Activated CD4-positive, alpha-beta T cell treated with anti-CD3 and anti-CD28 coated beads for 48 hours (primary cell): ENCODE measurements around the gene NUMB.

Source experiments
- DNase-seq: peaks from one replicate; pipeline ENCODE4 v3.0.0-alpha.2; 2020

NUMB gene

DNA sequence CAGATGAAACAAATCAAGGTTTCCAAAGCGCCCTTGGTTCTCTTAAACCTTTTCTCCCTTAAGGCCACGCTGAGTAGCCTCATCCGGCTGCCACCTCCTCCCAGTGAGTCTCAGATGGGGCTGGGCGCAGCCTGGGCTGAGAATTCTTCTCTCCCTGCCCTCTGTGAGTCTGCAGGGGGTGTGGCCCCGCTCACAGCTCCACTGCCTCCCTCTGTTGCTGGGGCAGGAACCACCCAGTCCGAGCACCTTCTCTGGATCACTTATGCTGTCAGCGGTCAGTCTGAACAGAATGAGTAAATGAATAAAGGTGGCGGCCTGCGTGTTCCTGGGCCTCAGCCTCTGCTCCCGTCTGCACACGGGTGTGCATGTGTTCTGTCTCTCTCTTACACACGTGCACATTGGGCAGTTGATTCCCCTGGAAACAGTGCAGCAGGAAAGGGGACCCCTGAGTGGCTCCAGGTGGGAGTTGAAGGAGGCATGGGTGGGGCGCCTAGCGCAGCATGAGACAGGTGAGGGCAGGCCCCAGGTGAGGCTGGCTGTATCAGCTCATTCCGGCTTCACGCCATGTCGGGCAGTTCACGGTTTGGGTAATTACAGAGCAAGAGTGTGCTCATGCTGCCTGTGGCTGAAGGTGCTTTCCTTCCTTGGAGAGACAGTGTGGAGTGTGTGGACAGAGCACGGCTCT, 216.7 kb downstream of the NUMB start:
- DNase-seq: no peak

DNA sequence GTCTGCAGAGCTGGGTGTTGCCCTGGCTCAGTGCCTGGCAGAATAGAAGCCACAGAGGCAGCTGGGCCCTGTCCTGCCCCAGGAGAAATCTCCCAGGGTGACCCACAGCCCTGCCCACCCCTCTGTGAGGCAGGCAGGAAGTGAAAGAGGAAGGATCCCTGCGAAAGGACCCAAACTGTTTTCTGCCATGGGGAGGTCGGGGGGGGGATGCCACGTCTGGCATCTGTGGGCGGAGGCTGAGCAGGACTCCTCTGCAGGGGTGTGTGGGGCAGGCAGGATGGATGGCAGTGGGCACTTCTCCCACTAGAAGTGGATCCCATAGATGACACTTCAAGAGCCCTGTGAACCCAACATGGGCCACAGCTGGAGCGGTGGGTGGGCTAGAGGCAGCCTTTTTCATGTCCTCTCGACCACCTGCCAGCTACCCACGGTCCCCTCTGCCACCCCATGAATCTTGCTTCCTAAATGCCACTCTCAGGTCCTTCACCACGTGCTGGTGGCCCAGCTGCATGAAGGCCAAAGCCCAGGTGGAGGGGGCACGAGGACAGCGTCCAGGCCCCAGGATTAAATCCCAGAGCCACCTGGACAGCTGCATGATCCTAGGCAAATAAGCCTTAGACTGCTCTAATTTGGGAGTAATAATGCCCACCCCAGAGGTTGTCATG, 217.4 kb downstream of the NUMB start:
- no peak for DNase-seq

DNA sequence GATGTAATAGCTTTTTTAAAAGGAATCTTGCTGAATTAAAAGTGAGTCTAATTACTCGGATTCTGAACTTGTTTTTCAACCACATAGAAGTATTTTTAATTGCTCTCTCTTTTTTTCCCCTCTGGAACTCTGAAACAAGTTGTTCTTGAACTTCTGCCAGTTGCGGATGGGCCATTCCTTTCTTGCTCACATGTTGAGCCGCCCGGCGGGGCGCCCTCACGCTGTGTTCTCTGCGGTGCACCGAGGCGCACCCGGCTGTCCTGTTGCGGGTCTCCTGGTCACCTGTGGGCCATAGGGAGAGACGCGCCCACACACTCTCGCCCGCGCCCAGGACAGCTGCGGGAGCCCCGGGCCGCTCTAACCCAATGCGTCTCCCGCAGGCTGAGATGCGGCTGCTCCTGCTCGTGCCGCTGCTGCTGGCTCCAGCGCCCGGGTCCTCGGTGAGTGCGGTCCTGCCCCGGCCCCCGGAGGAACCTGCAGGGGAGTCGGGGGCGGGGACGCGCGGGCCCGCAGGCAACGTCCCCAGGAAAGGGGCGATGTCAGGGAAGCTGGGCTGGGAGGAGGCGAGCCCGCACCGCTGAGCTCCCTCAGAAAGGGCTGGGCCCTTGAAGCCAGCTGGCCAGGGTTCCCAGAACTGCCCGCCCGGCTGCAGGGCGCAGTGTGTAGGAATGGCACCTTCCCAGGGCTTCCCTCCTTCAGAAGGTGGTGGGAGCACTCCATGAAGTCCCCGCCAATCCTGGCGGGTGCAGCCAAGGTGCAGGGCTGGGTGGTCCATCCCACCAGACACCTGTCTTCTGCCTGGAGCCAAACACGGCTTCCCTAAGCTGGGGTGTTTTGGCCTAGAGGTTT, 218.7 kb downstream of the NUMB start:
- no peak for DNase-seq

DNA sequence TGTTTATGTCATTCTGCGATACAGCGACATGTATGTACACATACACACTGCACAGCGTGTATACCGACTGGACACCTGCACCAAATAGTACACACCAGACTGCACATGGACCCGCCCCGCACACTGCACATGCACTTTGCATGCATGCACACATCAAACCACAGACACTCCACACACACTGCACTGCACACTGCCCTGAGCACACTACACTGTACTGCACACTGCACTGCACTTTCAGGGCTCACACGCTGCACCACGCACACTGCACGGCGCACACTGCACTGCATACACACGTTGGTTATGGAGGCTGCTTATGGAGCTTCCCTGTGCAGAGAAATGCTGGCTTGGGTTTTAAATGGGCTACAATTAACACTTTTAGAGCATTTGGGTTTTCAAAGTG, 219.4 kb downstream of the NUMB start:
- no peak for DNase-seq

DNA sequence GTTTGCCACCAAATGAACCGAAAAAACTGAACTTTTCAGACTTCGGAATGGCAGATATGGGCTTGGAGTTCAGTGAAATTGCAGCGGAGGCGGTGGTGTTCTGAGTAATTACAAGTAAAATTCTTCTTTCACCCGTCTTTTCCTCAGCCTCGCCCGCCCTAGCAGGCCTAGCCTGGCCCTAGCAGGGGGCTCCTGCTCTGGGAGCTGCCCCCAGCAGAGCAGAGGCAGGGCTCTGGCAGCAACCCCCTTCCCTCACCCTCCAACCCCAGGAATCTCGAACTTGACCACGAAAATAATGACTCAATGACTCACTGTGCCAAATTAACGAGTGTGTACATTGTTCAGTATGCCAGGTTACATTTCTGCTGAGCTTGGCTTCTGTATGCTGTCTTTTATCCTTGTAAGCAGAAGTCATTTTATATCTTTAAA, 219.9 kb downstream of the NUMB start:
- peak; percentile 28 for DNase-seq

DNA sequence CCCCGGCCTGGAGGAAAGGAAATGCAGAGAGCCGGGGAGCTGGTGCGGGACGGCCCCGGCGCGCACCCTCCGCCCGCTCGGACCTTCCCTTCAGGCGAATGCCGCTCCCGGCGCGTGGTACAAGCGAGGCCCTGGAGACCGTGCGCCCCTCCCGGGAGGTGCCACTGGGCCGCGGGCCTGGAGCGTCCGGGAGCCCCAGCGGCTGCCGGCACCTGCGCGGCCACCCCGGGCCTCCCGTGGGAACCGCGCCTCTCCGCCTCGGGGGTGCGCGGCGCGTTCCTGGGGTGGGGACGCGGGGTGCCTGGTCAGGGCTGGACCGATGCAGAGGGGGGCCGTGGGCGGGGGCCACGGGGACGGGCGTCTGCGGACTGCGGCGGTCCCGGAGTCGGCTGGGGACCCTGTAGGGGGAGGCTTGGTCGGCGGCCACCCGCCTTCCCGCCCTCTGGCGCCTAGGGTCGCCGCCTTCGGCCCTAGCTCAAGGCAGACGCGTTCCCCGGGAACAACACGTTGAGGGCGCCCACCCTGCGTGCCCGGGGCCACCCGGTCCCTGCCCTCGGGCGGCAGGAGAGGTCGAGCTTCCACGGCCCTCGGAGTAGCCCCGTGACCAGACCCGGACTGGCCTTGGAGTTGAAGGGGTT, 220.4 kb downstream of the NUMB start:
- no peak for DNase-seq

DNA sequence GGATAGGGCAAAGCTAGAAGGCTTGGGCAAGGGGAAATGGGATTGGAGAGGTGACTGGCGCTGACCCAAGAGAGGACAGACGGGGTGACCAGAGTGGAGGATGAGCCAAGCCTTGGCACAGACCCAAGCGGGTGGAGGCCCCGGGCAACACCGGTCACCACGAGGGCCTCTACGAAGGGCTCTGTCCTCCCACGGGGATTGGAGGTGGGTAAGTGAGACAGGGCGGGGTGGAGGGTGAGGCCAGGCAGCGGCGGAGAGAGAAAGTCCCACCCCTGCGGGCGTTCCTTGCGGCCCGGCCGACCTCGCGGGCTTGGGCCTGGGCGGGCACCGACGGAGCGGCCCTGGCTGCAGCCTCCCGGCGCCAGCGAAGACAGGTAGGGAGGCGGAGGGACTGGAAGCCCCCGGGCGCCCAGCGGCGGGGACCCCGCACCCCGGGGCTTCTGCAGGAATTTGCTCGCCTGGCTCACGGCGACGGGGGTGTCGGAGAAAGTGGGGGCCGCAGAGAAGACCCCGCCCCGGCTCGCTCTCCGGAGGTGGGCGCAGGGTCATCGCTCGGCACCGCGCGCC, 221.0 kb downstream of the NUMB start, which contains the start of gene PAPLN:
PAPLN (plus strand) TSS at position 288 of the 567 bp plus-strand sequence. CDS start 2,273 bp downstream, outside the sequence.
- DNase-seq: no peak

DNA sequence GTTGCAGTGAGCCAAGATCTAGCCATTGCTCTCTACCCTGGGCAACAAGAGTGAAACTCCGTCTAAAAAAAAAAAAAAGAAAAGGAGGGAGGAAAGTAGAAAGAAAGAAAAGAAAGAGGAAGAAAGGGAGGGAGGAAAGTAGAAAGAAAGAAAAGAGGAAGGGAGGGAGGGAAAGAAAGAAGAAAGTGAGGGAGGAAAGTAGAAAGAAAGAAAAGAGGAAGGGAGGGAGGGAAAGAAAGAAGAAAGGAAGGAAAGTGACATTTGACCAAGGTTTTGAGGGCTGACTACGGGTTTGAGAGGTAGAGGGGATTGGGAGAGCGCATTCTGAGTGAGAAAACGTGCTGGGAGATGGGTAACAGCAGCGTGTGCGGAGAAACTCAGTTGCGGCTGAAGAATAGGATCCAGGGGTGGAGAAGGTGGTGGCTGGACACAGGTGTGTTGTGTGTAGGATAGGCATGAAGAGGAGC, 221.6 kb downstream of the NUMB start:
- DNase-seq: no peak

DNA sequence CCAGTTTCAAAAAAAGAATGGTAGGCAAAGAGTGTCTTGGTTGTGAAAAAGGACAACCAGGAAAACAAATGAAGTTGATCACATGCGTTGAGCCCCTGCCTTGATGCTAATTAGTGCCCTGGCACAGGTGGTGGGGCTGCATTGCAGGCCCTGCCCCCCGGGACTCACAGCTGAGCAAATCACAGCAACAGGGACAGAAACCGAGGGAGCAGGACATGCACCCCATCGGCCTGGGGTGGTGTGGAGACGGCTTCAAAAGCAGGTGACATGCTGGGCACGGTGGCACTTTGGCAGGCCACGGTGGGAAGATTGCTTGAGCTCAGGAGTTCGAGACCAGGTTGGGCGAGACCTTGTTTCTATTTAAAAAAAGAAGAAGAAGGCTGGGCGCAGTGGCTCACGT, 222.2 kb downstream of the NUMB start:
- no peak for DNase-seq

DNA sequence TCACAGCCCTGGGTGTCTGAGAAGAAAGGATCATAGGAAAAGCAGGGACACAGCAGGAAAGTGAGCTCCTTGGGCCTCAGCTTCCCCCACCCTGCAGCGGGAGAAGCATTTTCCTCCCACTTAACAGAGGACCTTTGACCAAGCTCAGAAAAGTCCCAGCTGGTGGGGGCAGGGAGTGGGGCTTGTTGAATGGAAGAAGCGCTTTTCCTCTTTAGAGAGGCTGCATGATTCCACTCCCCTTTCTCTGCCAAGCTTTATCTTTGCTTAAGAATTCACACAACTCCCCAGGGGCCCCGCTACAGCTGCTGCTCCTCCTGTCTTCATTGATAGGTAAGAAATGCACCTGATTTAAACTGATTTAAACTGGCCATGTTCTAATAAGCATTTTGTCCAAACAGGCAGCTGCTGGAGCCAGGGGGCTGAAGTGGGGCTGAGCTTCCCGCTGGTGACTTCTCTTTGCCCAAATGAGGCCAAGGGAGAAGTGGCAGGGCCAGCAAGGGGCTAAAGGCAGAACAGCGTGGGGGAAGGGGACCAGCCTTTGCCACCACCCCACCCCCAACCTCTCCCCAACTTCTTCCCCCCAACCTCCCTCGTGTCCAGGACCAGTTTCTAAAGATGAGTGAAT, 222.7 kb downstream of the NUMB start:
- no peak for DNase-seq

DNA sequence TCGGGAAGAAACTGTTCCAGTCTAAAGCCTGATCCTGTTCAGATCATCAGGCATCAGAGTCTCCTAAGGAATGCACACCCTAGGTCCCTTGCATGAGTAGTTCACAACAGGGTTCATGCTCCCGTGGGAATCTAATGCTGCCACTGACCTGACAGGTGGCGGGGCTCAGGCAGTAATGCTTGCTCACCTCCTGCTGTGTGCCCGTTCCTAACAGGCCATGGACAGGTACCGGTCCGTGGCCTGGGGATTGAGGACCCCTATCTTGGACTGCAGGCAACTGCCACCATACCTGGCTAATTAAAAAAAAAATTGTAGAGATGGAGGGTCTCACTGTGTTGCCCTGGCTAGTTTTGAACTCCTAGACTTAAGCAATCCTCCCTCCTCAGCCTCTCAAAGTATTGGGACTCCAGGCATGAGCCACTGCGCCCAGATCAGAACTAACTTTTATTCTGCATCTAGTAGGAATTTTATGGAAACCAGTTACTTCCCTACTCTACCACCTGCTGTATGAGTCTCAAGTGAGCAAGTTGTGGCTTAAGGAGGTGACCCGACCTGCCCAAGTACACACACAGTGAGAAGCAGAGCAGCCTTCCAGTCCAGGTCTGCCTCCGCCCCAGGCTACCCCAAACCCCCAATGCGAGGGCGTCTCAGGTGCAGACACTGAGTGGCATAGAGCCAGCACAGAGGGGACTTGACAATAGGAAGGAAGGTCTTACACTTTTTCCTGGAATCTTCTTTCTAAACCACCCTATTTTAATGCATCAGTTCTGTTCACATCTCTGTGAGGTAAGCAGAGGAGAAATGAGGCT, 223.6 kb downstream of the NUMB start:
- DNase-seq: no peak

DNA sequence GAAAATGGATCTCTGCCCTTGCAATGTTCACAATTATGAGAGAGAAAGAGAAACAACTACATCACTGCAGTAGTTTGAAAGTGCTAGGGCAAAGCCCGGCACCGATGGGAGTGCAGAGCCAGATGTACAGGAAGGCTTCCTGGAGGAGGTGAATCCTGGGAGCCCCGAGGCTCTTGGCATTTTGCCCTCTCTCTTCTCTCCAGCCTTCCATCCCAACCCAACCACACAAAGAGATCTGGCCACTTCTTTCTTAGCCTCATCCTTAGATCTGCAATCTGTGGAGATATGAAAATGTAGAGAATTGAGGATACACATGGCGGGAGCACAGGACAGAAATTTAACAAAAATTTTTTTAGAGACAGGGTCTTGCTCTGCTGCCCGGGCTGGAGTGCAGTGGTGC, 224.3 kb downstream of the NUMB start:
- DNase-seq: no peak

DNA sequence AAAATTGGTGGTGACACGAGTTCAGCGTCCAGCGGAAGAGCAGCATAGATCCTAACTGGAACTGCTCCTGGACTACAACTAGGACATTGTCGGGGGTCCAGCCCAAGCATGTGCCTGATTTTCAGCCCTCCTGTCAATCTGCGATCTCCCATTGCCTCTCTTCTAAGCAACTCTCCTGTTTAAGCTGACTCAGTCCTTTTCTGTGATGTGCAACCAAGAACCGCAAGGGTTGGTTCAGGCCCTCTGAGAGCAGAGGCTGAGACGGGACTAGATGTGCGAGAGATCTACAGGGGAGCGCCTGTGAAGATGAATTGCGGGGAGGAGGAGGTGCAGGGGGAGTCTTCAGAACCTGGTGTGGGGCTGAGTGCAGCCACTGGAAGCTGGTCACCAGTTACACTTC, 224.8 kb downstream of the NUMB start:
- no peak for DNase-seq

DNA sequence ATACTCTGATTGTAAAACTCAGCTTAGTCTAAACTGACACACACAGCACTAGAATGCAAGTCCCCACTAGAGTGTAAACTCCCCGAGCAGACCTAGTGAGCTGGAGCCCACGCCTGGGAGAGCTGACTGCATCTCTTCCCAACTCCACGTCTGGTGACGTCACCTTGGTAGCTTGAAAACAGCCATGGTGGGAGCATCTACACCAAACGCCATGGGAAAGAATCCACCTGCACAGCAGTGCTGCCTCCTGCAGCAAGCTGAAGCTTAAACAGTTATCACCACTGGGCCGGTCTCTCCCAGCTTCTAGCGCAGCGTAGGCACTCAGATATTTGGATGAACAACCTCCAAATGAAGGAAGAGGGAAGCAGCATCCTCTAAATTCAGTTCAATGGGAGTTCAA, 225.4 kb downstream of the NUMB start:
- no peak for DNase-seq

DNA sequence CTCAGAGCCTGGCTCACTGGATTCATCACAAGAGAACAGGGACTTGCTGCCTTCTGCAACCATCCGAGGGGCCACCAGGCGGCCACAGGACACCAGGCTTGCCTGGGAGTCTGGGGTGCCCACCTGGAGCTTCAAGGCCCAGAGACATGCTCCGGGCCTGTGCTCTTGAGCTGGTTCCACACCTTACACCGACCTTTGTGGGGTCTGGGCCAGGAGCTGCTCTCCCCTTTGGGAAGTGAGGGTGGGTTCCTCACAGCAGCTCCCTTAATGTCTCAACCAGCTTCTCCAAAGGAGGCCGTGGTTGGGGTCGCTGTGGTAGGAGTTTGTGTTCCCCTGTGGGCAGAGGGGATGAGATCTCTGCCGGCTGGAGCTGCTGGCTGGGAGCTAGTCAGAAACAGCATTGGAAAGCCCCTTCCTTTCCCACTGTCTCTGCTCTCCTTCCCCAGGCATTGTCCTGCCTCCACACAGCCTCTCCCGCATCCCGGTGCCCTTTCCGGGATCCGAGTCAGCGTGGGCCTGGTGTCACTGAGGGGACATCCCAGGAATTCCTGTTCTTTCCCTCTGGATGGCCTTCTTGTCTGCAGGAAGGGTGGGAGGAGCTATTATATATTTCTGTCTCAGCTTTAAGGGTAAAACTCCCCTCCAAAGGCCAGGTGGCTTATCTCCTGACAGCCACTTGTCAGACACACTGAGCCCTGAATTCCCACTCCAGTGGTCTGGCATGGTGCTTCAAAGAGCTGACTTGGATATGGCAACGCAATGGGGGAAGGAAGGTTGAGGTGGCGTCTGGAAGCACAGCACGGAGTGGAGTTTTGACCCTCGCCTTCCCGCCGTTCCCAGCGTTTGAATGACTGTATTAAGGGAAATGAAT, 226.1 kb downstream of the NUMB start:
- DNase-seq: peak; percentile 37

DNA sequence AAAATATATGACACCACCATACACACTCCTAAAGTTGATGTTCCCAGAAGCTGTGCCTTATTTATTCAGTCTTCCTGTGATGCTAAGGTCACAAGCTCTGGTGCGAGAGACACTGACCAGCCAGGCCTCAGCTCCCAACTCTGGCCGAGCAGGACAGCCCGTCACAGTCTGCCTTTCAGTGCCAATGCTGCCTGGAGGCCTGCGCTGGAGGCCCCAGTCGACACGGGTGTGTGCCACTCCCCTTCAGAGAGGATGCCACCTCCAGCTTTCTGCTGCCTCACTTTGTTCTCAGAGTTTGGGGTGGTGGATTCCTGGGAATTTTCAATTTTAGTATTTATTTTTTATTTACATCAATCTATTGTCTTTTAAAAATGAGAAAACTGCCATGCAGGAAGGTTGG, 228.3 kb downstream of the NUMB start:
- DNase-seq: no peak

DNA sequence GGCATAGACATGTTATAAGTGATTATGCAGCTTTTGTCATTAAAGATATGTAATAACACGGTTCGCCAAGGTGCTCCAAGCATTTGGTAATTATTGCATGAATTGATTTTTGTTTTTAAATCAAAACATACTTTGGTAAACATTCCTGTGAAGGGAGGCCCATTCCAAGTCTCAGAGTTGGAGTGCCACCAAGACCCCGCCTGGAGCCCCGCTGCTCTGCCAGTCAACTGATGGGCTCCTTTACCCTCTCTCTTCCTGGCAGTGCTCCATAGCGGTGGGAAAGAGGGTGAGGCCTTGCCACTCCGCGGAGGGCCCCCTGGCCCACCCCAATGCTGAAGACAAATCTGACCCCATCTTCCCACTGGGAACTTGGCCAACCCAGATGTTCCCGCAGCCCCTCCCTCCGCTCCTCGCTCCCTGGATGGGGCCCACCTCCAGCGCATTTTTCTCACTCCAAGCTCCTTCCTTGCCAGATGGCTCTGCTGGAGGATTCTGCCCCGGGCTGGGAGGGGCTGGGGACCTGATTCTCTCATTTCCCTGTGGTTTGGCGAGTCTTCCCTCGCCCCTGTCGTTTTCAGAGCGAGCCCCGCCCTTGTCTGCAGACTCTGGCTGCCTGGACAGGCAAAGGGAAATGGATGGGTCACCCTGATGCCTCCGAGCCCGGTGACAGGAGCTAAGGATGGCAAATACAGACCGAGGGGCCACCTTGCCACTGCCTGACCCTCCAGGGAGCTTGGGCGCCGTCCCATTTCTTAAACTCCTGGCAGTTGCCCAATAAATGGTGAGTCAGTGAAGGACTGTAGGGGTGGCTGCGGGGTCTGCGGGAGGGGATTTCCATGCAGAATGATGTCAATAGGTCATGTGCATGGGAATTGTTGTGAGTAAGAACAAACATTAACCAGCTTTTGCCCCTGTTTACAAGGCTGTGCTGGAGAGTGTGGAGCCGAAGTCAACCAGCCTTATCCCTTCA, 230.2 kb downstream of the NUMB start:
- no peak for DNase-seq

DNA sequence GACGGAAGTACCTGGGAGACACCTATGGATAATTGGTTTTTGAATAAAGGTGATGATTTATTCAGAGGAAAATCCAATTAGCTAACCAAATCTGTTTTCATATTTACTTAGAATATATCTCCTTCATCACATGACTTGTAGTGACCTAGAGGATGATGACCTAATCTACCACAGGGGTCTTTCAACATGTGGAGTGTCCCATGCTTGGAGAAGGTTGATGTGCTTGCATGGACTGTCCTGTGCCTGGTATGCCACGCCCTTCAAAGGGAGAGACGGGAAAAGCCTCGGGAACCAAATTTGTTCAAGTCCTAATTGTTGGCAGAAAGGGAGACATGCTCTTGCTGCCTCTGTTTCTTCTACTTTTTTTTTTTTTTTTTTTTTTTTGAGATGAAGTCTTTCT, 232.8 kb downstream of the NUMB start:
- no peak for DNase-seq
